HEK293 (cell line): ENCODE results near the gene RNF10.

ENCODE experiments used
- CTCF ChIA-PET: fragments of 350-600 bp; formaldehyde crosslinking; extraction: SDS; loops from one replicate; lab custom pipeline; 2021; ENCODE audit warnings: antibody characterized with exemption; lab: Yijun Ruan, JAX
- POLR2A ChIA-PET: fragments of 300-600 bp; formaldehyde crosslinking; extraction: SDS; loops from one replicate; lab custom pipeline; 2020; ENCODE audit warnings: antibody characterized with exemption, inconsistent platforms; lab: Yijun Ruan, JAX
- H3K27ac ChIP-seq: fragments of 200-500 bp; sonication (Bioruptor generic); 2 replicates; pipeline ENCODE4 v1.5.1; 2014; ENCODE audit warnings: low read depth, low read length, control low read depth, inconsistent platforms; ENCODE audit errors: extremely low read depth
- H3K36me3 ChIP-seq, 2 experiments: fragments of 200-500 bp in 1 of 2; sonication (Bioruptor generic) in 1 of 2; 1 replicate in 1 of 2; 2 replicates in 1 of 2; pipeline ENCODE4 v1.5.1; 2014 to 2017; ENCODE audit warnings: inconsistent platforms in 2 of 2, low read length in 2 of 2; ENCODE audit not compliant: control insufficient read depth in 2 of 2, insufficient read depth in 1 of 2
- H3K4me1 ChIP-seq: fragments of 200-500 bp; sonication (Bioruptor generic); 2 replicates; pipeline ENCODE4 v1.5.1; 2014; ENCODE audit warnings: mild to moderate bottlenecking, low read length, inconsistent platforms; ENCODE audit not compliant: control insufficient read depth, insufficient read depth
- H3K4me3 ChIP-seq: 2 replicates; pipeline ENCODE4 v1.5.1; 2011; ENCODE audit warnings: low read depth, mild to moderate bottlenecking, control low read depth, low read length, moderate library complexity
- H3K9me3 ChIP-seq: fragments of 200-500 bp; sonication (Bioruptor generic); 2 replicates; pipeline ENCODE4 v1.5.1; 2014; ENCODE audit warnings: low read depth, low read length, inconsistent platforms; ENCODE audit not compliant: control insufficient read depth, insufficient read depth
- ATF2 ChIP-seq: fragments of 450-650 bp; formaldehyde crosslinking; IDR thresholded peaks from 2 replicates; pipeline ENCODE4 v1.5.1; 2016; ENCODE audit warnings: missing biosample characterization, missing genetic modification characterization, low read depth
- FEZF1 ChIP-seq: fragments of 450-650 bp; formaldehyde crosslinking; IDR thresholded peaks from 2 replicates; pipeline ENCODE4 v1.5.1; 2016; ENCODE audit warnings: missing biosample characterization, missing genetic modification characterization
- KLF9 ChIP-seq: fragments of 450-650 bp; formaldehyde crosslinking; IDR thresholded peaks from 2 replicates; pipeline ENCODE4 v1.5.1; 2016; ENCODE audit warnings: missing biosample characterization, missing genetic modification characterization, low read depth
- OSR2 ChIP-seq: fragments of 450-650 bp; formaldehyde crosslinking; IDR thresholded peaks from 2 replicates; pipeline ENCODE4 v1.5.1; 2016; ENCODE audit warnings: missing biosample characterization, missing genetic modification characterization
- PBX3 ChIP-seq: sonication (generic); formaldehyde crosslinking; IDR thresholded peaks from 2 replicates; pipeline ENCODE4 v1.8.1; 2022; ENCODE audit warnings: mild to moderate bottlenecking, moderate library complexity, missing genetic modification reagents
- PRDM2 ChIP-seq: fragments of 450-650 bp; formaldehyde crosslinking; IDR thresholded peaks from 2 replicates; pipeline ENCODE4 v1.5.1; 2016; ENCODE audit warnings: missing biosample characterization, missing genetic modification characterization, borderline replicate concordance
- REPIN1 ChIP-seq: fragments of 450-650 bp; formaldehyde crosslinking; IDR thresholded peaks from 2 replicates; pipeline ENCODE4 v1.5.1; 2017; ENCODE audit warnings: missing biosample characterization, missing genetic modification characterization, low read depth
- SCRT2 ChIP-seq: fragments of 450-650 bp; formaldehyde crosslinking; IDR thresholded peaks from 2 replicates; pipeline ENCODE4 v1.5.1; 2016; ENCODE audit warnings: missing biosample characterization, missing genetic modification characterization
- ZBTB49 ChIP-seq: fragments of 450-650 bp; formaldehyde crosslinking; IDR thresholded peaks from 2 replicates; pipeline ENCODE4 v1.5.1; 2016; ENCODE audit warnings: missing biosample characterization, missing genetic modification characterization, low read depth
- ZIC2 ChIP-seq: fragments of 450-650 bp; formaldehyde crosslinking; IDR thresholded peaks from 2 replicates; pipeline ENCODE4 v1.5.1; 2016; ENCODE audit warnings: missing biosample characterization, missing genetic modification characterization
- ZNF140 ChIP-seq: fragments of 450-650 bp; formaldehyde crosslinking; IDR thresholded peaks from 2 replicates; pipeline ENCODE4 v1.5.1; 2016; ENCODE audit warnings: missing biosample characterization, missing genetic modification characterization
- ZNF16 ChIP-seq: fragments of 450-650 bp; formaldehyde crosslinking; IDR thresholded peaks from 2 replicates; pipeline ENCODE4 v1.5.1; 2016; ENCODE audit warnings: low read depth, missing biosample characterization, missing genetic modification characterization
- ZNF174 ChIP-seq: fragments of 450-650 bp; formaldehyde crosslinking; IDR thresholded peaks from 2 replicates; pipeline ENCODE4 v1.5.0; 2017; ENCODE audit warnings: missing biosample characterization, mild to moderate bottlenecking, missing genetic modification characterization
- ZNF302 ChIP-seq: fragments of 450-650 bp; formaldehyde crosslinking; IDR thresholded peaks from 2 replicates; pipeline ENCODE4 v1.5.1; 2016; ENCODE audit warnings: missing biosample characterization, missing genetic modification characterization, low read depth
- ZNF311 ChIP-seq: fragments of 450-650 bp; formaldehyde crosslinking; IDR thresholded peaks from 2 replicates; pipeline ENCODE4 v1.5.1; 2017; ENCODE audit warnings: missing biosample characterization, missing genetic modification characterization, borderline replicate concordance
- ZNF404 ChIP-seq: fragments of 450-650 bp; formaldehyde crosslinking; IDR thresholded peaks from 2 replicates; pipeline ENCODE4 v1.5.1; 2017; ENCODE audit warnings: missing biosample characterization, missing genetic modification characterization
- ZNF473 ChIP-seq: fragments of 450-650 bp; formaldehyde crosslinking; IDR thresholded peaks from 2 replicates; pipeline ENCODE4 v1.5.1; 2017; ENCODE audit warnings: missing biosample characterization, missing genetic modification characterization
- ZNF555 ChIP-seq: fragments of 450-650 bp; formaldehyde crosslinking; conservative IDR thresholded peaks from 2 replicates; pipeline ENCODE4 v1.5.1; 2017; ENCODE audit warnings: missing biosample characterization, mild to moderate bottlenecking, missing genetic modification characterization, inconsistent platforms
- ZNF624 ChIP-seq: fragments of 450-650 bp; formaldehyde crosslinking; IDR thresholded peaks from 2 replicates; pipeline ENCODE4 v1.5.1; 2017; ENCODE audit warnings: missing biosample characterization, missing genetic modification characterization
- ZNF654 ChIP-seq: fragments of 450-650 bp; formaldehyde crosslinking; IDR thresholded peaks from 2 replicates; pipeline ENCODE4 v1.5.1; 2016; ENCODE audit warnings: low read depth, missing biosample characterization, missing genetic modification characterization
- ZNF664 ChIP-seq: fragments of 450-650 bp; formaldehyde crosslinking; IDR thresholded peaks from 2 replicates; pipeline ENCODE4 v1.5.1; 2016; ENCODE audit warnings: missing biosample characterization, missing genetic modification characterization
- ZNF747 ChIP-seq: fragments of 450-650 bp; formaldehyde crosslinking; IDR thresholded peaks from 2 replicates; pipeline ENCODE4 v1.5.1; 2016; ENCODE audit warnings: missing biosample characterization, missing genetic modification characterization
- ZSCAN18 ChIP-seq: fragments of 450-650 bp; formaldehyde crosslinking; IDR thresholded peaks from 2 replicates; pipeline ENCODE4 v1.5.1; 2016; ENCODE audit warnings: missing biosample characterization, missing genetic modification characterization

RNF10 gene

GRCh38 chr12:120508537-120508936, 25.6 kb upstream of the RNF10 start:
- ChIA-PET CTCF (interaction anchor here (1.0 to 1.3 kb wide), 2 partner anchors 13 to 463 kb away, joined by 3 to 5 read pairs; no protein-coding TSS in a partner anchor), POLR2A (interaction anchor here (1.6 to 2.7 kb wide), 2 partner anchors 10 to 12 kb away, joined by 3 to 8 read pairs; partner anchors contain the start of gene DYNLL1)
- TF ChIP-seq PRDM2 (tag by site-specific recombination) (no peak), ZNF473 (tag by site-specific recombination) (no peak), ZNF302 (tag by site-specific recombination) (no peak), ZNF624 (tag by site-specific recombination) (no peak), REPIN1 (tag by site-specific recombination) (no peak), ZNF174 (tag by site-specific recombination) (no peak), ZBTB49 (tag by site-specific recombination) (no peak), ZNF404 (tag by site-specific recombination) (no peak), PBX3 (CRISPR knock-in tag) (no peak), ZNF747 (no peak), ZNF654 (no peak)

GRCh38 chr12:120514002-120514401, 20.2 kb upstream of the RNF10 start:
- CTCF ChIA-PET: interaction anchor here (0.6 to 0.7 kb wide), 3 partner anchors 69 to 1263 kb away, joined by 3 read pairs; no protein-coding TSS in a partner anchor
- Histone ChIP-seq H3K4me3 (no peak overlapping the region), H3K9me3 (no peaks in the 10 kb centered on the region), H3K36me3 (peaks cover 23 to 53% of the 10 kb centered on the region in 2 experiments), H3K27ac (no peak overlapping the region), H3K4me1 (no peaks in the 10 kb centered on the region)
- POLR2A ChIA-PET: interaction anchor here (0.7 kb wide), 1 partner anchor 29 kb away, joined by 5 read pairs; no protein-coding TSS in a partner anchor
- TF ChIP-seq ZIC2 (tag by site-specific recombination) (no peak), ZSCAN18 (no peak), ZNF654 (no peak), ZNF664 (tag by site-specific recombination) (no peak), ZNF311 (tag by site-specific recombination) (no peak), FEZF1 (no peak), ZNF140 (tag by site-specific recombination) (no peak), KLF9 (tag by site-specific recombination) (no peak), ZNF555 (tag by site-specific recombination) (no peak), OSR2 (tag by site-specific recombination) (no peak), SCRT2 (no peak), ZNF174 (tag by site-specific recombination) (no peak), ZNF16 (no peak), ATF2 (tag by site-specific recombination) (no peak)

More at GRCh38 chr12:120508537-120508936, 25.6 kb upstream of the RNF10 start:
- Histone ChIP-seq H3K4me1 (no peaks in the 10 kb centered on the region), H3K4me3 (no peak overlapping the region), H3K27ac (no peak overlapping the region), H3K36me3 (peaks cover 28 to 49% of the 10 kb centered on the region in 2 experiments; a peak in 2 of 3 replicates), H3K9me3 (no peaks in the 10 kb centered on the region)
